HG03097 (cell line): ENCODE measurements around the gene GAK.
A peak's percentile ranks its signal among the peaks of the same experiment; 100 is the strongest.
"Not testable (repeated sequence)": the region's sequence is repeated elsewhere in the genome, so short reads cannot be mapped to it uniquely, and the experiment has no call there.

ENCODE experiments used
- ATAC-seq: cut with Tn5 transposase; IDR thresholded peaks from one replicate; pipeline ENCODE4 v1.9.1; 2021; ENCODE audit not compliant: unreplicated experiment, low FRiP score

GAK gene

GRCh38 chr4:930028-930551 lies 2.0 kb downstream of the GAK start:
- no peak for ATAC-seq

GRCh38 chr4:929096-929765 lies 2.9 kb downstream of the GAK start:
- ATAC-seq: no peak

- not testable (repeated sequence) for ATAC-seq
These were observed 4.5 kb downstream of the GAK start for GRCh38 chr4:927566-927965.

- ATAC-seq: no peak
These were observed 5.6 kb downstream of the GAK start for GRCh38 chr4:926538-926937.

- ATAC-seq: no peak
These were observed 6.2 kb downstream of the GAK start for GRCh38 chr4:925771-926500.

- no peak for ATAC-seq
These were observed 6.9 kb downstream of the GAK start for GRCh38 chr4:925171-925570.

GRCh38 chr4:924107-925096 lies 7.7 kb downstream of the GAK start:
- ATAC-seq: peak; percentile 47

GRCh38 chr4:921830-922331 lies 10.2 kb downstream of the GAK start:
- peak; percentile 51 for ATAC-seq

- ATAC-seq: not testable (repeated sequence)
These were observed 13.0 kb downstream of the GAK start for GRCh38 chr4:919004-919680.

- ATAC-seq: not testable (repeated sequence)
These were observed 13.5 kb downstream of the GAK start for GRCh38 chr4:918591-918990.

GRCh38 chr4:917992-918391 lies 14.1 kb downstream of the GAK start:
- ATAC-seq: no peak

GRCh38 chr4:917466-917865 lies 14.7 kb downstream of the GAK start:
- no peak for ATAC-seq

- no peak for ATAC-seq
These were observed 16.5 kb downstream of the GAK start for GRCh38 chr4:915595-915994.

GRCh38 chr4:915041-915474 lies 17.1 kb downstream of the GAK start:
- ATAC-seq: no peak

- no peak for ATAC-seq
These were observed 17.6 kb downstream of the GAK start for GRCh38 chr4:914531-914930.

GRCh38 chr4:913280-913618 lies 18.9 kb downstream of the GAK start:
- no peak for ATAC-seq

- ATAC-seq: no peak
These were observed 19.4 kb downstream of the GAK start for GRCh38 chr4:912548-913279.

- no peak for ATAC-seq
These were observed 20.1 kb downstream of the GAK start for GRCh38 chr4:911871-912490.

GRCh38 chr4:911221-911751 lies 20.8 kb downstream of the GAK start:
- ATAC-seq: no peak
